GM19043 (cell line): ENCODE results near the gene TACC2.
"Not testable (repeated sequence)": the region's sequence is repeated elsewhere in the genome, so short reads cannot be mapped to it uniquely, and the experiment has no call there.

Source experiments
- ATAC-seq: cut with Tn5 transposase; IDR thresholded peaks from one replicate; pipeline ENCODE4 v1.9.1; 2021; ENCODE audit warnings: low read depth; ENCODE audit not compliant: unreplicated experiment

The TACC2 gene

GRCh38 chr10:122021379-122021778 is 32.4 kb downstream of the TACC2 start:
- no peak for ATAC-seq

- no peak for ATAC-seq
Measured at GRCh38 chr10:122021828-122022227, 32.9 kb downstream of the TACC2 start.

GRCh38 chr10:122022276-122022675 is 33.3 kb downstream of the TACC2 start:
- no peak for ATAC-seq

GRCh38 chr10:122023257-122023656 is 34.3 kb downstream of the TACC2 start:
- ATAC-seq = not testable (repeated sequence)

- ATAC-seq = no peak
Measured at GRCh38 chr10:122029499-122030199, 40.7 kb downstream of the TACC2 start.

GRCh38 chr10:122030200-122030552 is 41.2 kb downstream of the TACC2 start:
- ATAC-seq = no peak

- ATAC-seq = no peak
Measured at GRCh38 chr10:122033224-122033926, 44.4 kb downstream of the TACC2 start.

- ATAC-seq = no peak
Measured at GRCh38 chr10:122034149-122034756, 45.3 kb downstream of the TACC2 start.

GRCh38 chr10:122040786-122041185 is 51.8 kb downstream of the TACC2 start:
- ATAC-seq = no peak

GRCh38 chr10:122042836-122043235 is 53.9 kb downstream of the TACC2 start:
- no peak for ATAC-seq

- ATAC-seq = no peak
Measured at GRCh38 chr10:122044045-122044661, 55.2 kb downstream of the TACC2 start.

GRCh38 chr10:122044713-122045112 is 55.8 kb downstream of the TACC2 start:
- ATAC-seq = no peak

GRCh38 chr10:122045212-122045611 is 56.2 kb downstream of the TACC2 start:
- ATAC-seq = no peak

- ATAC-seq = no peak
Measured at GRCh38 chr10:122047560-122047959, 58.6 kb downstream of the TACC2 start.

- no peak for ATAC-seq
Measured at GRCh38 chr10:122049076-122049475, 60.1 kb downstream of the TACC2 start.

- no peak for ATAC-seq
Measured at GRCh38 chr10:122050311-122050710, 61.3 kb downstream of the TACC2 start.

- ATAC-seq = no peak
Measured at GRCh38 chr10:122050811-122051210, 61.8 kb downstream of the TACC2 start.

- no peak for ATAC-seq
Measured at GRCh38 chr10:122051609-122052385, 62.8 kb downstream of the TACC2 start.

- ATAC-seq = no peak
Measured at GRCh38 chr10:122052701-122053100, 63.7 kb downstream of the TACC2 start.

- ATAC-seq = no peak
Measured at GRCh38 chr10:122053314-122053713, 64.4 kb downstream of the TACC2 start.
